ENCODE data around the gene TEAD1.

The TEAD1 gene

GRCh38 chr11:12802418-12803085 is 128.3 kb downstream of the TEAD1 start:
- TF ChIP-seq, protein P1, sequence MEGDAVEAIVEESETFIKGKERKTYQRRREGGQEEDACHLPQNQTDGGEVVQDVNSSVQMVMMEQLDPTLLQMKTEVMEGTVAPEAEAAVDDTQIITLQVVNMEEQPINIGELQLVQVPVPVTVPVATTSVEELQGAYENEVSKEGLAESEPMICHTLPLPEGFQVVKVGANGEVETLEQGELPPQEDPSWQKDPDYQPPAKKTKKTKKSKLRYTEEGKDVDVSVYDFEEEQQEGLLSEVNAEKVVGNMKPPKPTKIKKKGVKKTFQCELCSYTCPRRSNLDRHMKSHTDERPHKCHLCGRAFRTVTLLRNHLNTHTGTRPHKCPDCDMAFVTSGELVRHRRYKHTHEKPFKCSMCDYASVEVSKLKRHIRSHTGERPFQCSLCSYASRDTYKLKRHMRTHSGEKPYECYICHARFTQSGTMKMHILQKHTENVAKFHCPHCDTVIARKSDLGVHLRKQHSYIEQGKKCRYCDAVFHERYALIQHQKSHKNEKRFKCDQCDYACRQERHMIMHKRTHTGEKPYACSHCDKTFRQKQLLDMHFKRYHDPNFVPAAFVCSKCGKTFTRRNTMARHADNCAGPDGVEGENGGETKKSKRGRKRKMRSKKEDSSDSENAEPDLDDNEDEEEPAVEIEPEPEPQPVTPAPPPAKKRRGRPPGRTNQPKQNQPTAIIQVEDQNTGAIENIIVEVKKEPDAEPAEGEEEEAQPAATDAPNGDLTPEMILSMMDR (IDR thresholded peaks at IDR 0.05; ENCODE audit: insufficient read depth, low read depth, low read length, missing control alignments): no peak
- DNase-seq (ENCODE audit: low read depth): peak; percentile 19
- no peak overlapping the region for H3K4me3 ChIP-seq (ENCODE audit: low read depth, low read length)

GRCh38 chr11:12803086-12803826 is 129.0 kb downstream of the TEAD1 start:
- TF ChIP-seq, protein P1 (IDR thresholded peaks at IDR 0.05; ENCODE audit: insufficient read depth, low read depth, low read length, missing control alignments): no peak
- no peak for DNase-seq (ENCODE audit: low read depth)
- no peak overlapping the region for H3K4me3 ChIP-seq (ENCODE audit: low read depth, low read length)

- DNase-seq (ENCODE audit: low read depth): no peak
- TF ChIP-seq, protein P1 (IDR thresholded peaks at IDR 0.05; ENCODE audit: insufficient read depth, low read depth, low read length, missing control alignments): no peak
- no peak overlapping the region for H3K4me3 ChIP-seq (ENCODE audit: low read depth, low read length)
Measured at GRCh38 chr11:12806113-12806512, 131.9 kb downstream of the TEAD1 start.

DNA sequence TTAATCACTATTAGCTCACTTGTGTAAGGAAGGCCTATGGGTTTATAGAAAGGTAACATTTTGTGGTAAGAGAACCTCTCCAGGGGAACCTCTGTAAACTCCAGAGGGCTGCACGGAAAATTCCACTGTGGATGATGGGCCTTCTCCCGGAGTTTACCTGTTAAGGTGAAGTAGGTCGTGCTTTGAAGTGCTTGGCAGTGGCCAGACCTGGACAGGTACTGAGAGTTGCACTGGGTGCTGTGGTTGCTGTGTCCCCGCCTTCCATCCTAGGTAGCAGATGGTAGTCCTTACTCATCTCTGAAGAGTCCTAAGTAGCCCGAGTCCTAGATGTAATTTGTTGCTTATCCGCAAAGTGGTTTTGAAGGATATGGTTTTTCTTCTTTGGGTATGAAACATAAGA is 133.4 kb downstream of the TEAD1 start:
- peak; percentile 40 for DNase-seq (ENCODE audit: low read depth)
- TF ChIP-seq, protein P1 (IDR thresholded peaks at IDR 0.05; ENCODE audit: insufficient read depth, low read depth, low read length, missing control alignments): no peak
- H3K4me3 ChIP-seq (ENCODE audit: low read depth, low read length): no peak overlapping the region

- DNase-seq (ENCODE audit: low read depth): peak; percentile 48
- H3K4me3 ChIP-seq (ENCODE audit: low read depth, low read length): no peak overlapping the region
- TF ChIP-seq, protein P1 (IDR thresholded peaks at IDR 0.05; ENCODE audit: insufficient read depth, low read depth, low read length, missing control alignments): no peak
Measured at GRCh38 chr11:12808519-12808918, 134.3 kb downstream of the TEAD1 start.

DNA sequence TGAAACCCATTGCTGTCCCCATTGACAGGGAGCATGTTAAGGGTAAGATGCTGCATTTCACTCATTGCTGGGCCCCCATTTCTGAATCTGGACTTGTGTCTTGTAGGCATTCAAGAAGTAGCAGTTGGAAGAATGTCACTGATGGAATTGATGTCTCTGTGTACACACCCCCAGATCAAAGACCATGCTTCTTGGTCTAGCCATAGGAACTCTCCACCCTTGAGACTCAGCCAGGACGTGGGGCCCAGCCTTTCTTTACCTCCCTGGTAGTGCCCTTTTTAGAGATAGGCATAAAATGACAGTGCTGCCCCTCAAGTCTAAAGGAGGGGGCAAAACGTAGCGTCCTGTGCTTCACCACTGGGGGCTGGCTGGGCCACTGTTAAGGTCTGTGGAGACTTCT is 135.1 kb downstream of the TEAD1 start:
- H3K4me3 ChIP-seq (ENCODE audit: low read depth, low read length): no peak overlapping the region
- TF ChIP-seq, protein P1 (IDR thresholded peaks at IDR 0.05; ENCODE audit: insufficient read depth, low read depth, low read length, missing control alignments): no peak
- no peak for DNase-seq (ENCODE audit: low read depth)

Data from GM12865 (cell line).